ENCODE results near the gene DCUN1D5.

The DCUN1D5 gene

GRCh38 chr11:103091801-103092524, at the start of gene DCUN1D5:
Gene DCUN1D5 (minus strand): TSS chr11:103092160. CDS start chr11:103091872, 288 bp downstream.
- DNase-seq: peak; percentile 97

GRCh38 chr11:103125462-103125861, 33.5 kb upstream of the DCUN1D5 start:
- DNase-seq: no peak

GRCh38 chr11:103114836-103115235, 22.9 kb upstream of the DCUN1D5 start:
- DNase-seq: no peak

GRCh38 chr11:103112364-103112763, 20.4 kb upstream of the DCUN1D5 start:
- no peak for DNase-seq

- no peak for DNase-seq
These were observed 19.4 kb upstream of the DCUN1D5 start for GRCh38 chr11:103111400-103111799.

GRCh38 chr11:103110391-103110790, 18.4 kb upstream of the DCUN1D5 start:
- no peak for DNase-seq

GRCh38 chr11:103109818-103110388, 17.9 kb upstream of the DCUN1D5 start:
- DNase-seq: peak; percentile 27

- peak; percentile 88 for DNase-seq
These were observed 17.2 kb upstream of the DCUN1D5 start, which contains the start of gene DYNC2H1 for GRCh38 chr11:103108933-103109817. Gene DYNC2H1 (plus strand): TSS chr11:103109426. CDS start chr11:103109575, 149 bp downstream.

GRCh38 chr11:103097279-103097678, 5.3 kb upstream of the DCUN1D5 start:
- no peak for DNase-seq

GRCh38 chr11:103091064-103091800, 728 bp downstream of the DCUN1D5 start:
- DNase-seq: peak; percentile 69

- DNase-seq: no peak
These were observed 5.5 kb downstream of the DCUN1D5 start for GRCh38 chr11:103086461-103086860.

GRCh38 chr11:103085758-103086365, 6.1 kb downstream of the DCUN1D5 start:
- DNase-seq: no peak

GRCh38 chr11:103079833-103080232, 12.1 kb downstream of the DCUN1D5 start:
- no peak for DNase-seq

- DNase-seq: no peak
These were observed 13.2 kb downstream of the DCUN1D5 start for GRCh38 chr11:103078710-103079109.

- no peak for DNase-seq
These were observed 14.4 kb downstream of the DCUN1D5 start for GRCh38 chr11:103077554-103077953.

GRCh38 chr11:103076361-103076760, 15.6 kb downstream of the DCUN1D5 start:
- no peak for DNase-seq

- DNase-seq: no peak
These were observed 21.0 kb downstream of the DCUN1D5 start for GRCh38 chr11:103071008-103071407.

GRCh38 chr11:103070142-103070541, 21.8 kb downstream of the DCUN1D5 start:
- no peak for DNase-seq

GRCh38 chr11:103069367-103069766, 22.6 kb downstream of the DCUN1D5 start:
- no peak for DNase-seq

GRCh38 chr11:103067118-103067517, 24.8 kb downstream of the DCUN1D5 start:
- DNase-seq: no peak

- no peak for DNase-seq
These were observed 30.3 kb downstream of the DCUN1D5 start for GRCh38 chr11:103061656-103062055.

GRCh38 chr11:103055221-103055890, 36.6 kb downstream of the DCUN1D5 start:
- no peak for DNase-seq

All from stimulated activated CD8-positive, alpha-beta memory T cell treated with anti-CD3 and anti-CD28 coated beads, Interleukin-4, amount 100 ng/mL, for 48 hours (primary cell).